K562 (cell line): Measurements from ENCODE around the gene MRM2. TPM values are rescaled to one million over a fixed set of nuclear protein-coding genes. Genes with fewer than 3 reads are reported as not detected.

Source experiments
- CREB1 ChIP-seq, 2 experiments: sonication (generic) in 1 of 2; formaldehyde crosslinking in 1 of 2; IDR thresholded peaks; 2 replicates each; pipeline versions ENCODE4 v1.6.1 to v1.8.0; 2012 to 2022; ENCODE audit warnings: inconsistent platforms in 1 of 2, mild to moderate bottlenecking in 1 of 2, missing genetic modification reagents in 1 of 2, moderate library complexity in 1 of 2
- EHMT2 ChIP-seq: fragments of 450-650 bp; IDR thresholded peaks from 2 replicates; pipeline ENCODE4 v1.6.1; 2018; ENCODE audit warnings: antibody characterized with exemption
- ETS2 ChIP-seq: IDR thresholded peaks from 2 replicates; pipeline ENCODE4 v1.6.1; 2016; ENCODE audit warnings: borderline replicate concordance, missing genetic modification characterization, mild to moderate bottlenecking, moderate library complexity, missing compliant biosample characterization; ENCODE audit not compliant: poor library complexity, severe bottlenecking
- HDAC1 ChIP-seq, 2 experiments: fragments of 450-650 bp; IDR thresholded peaks; 2 replicates each; pipeline ENCODE4 v1.6.1; 2016 to 2017; ENCODE audit warnings: inconsistent platforms in 1 of 2, mild to moderate bottlenecking in 1 of 2, moderate library complexity in 1 of 2
- HIVEP1 ChIP-seq: fragments of 250-450 bp; sonication (Bioruptor Pico); IDR thresholded peaks from 2 replicates; pipeline ENCODE4 v1.4.0; 2020; ENCODE audit warnings: mild to moderate bottlenecking
- KLF13 ChIP-seq: fragments of 450-650 bp; IDR thresholded peaks from 2 replicates; pipeline ENCODE4 v1.6.1; 2016; ENCODE audit warnings: missing genetic modification characterization, low read depth, mild to moderate bottlenecking, missing compliant biosample characterization, moderate library complexity, borderline replicate concordance
- MXI1 ChIP-seq: IDR thresholded peaks from 2 replicates; pipeline ENCODE4 v1.6.1; 2011; ENCODE audit warnings: low read depth, mild to moderate bottlenecking, improper control_type of control experiment, low read length
- POLR2B ChIP-seq: fragments of 450-650 bp; IDR thresholded peaks from 2 replicates; pipeline ENCODE4 v1.6.1; 2018; ENCODE audit warnings: low read depth; ENCODE audit not compliant: partially characterized antibody
- RBBP5 ChIP-seq: fragments of 200-600 bp; sonication (generic); IDR thresholded peaks from 2 replicates; pipeline ENCODE4 v1.6.1; 2012; ENCODE audit warnings: borderline replicate concordance, mild to moderate bottlenecking, low read length, control low read depth, inconsistent platforms; ENCODE audit not compliant: insufficient read depth, poor library complexity, severe bottlenecking
- RUNX1 ChIP-seq: sonication (generic); IDR thresholded peaks from 2 replicates; pipeline ENCODE4 v1.6.1; 2016; ENCODE audit warnings: antibody characterized with exemption, low read depth
- SIX5 ChIP-seq, 2 experiments: IDR thresholded peaks; 2 replicates each; pipeline ENCODE4 v1.6.1; 2011; ENCODE audit warnings: low read length in 2 of 2, borderline replicate concordance in 1 of 2, low read depth in 1 of 2, mild to moderate bottlenecking in 1 of 2, moderate library complexity in 1 of 2; ENCODE audit not compliant: insufficient read depth in 1 of 2
- SMAD3 ChIP-seq: fragments of 450-650 bp; formaldehyde crosslinking; conservative IDR thresholded peaks from 2 replicates; pipeline ENCODE4 v1.4.0; 2020; ENCODE audit warnings: mild to moderate bottlenecking
- SMARCA5 ChIP-seq: fragments of 450-650 bp; IDR thresholded peaks from 2 replicates; pipeline ENCODE4 v1.6.1; 2016
- SMC3 ChIP-seq: conservative IDR thresholded peaks from 2 replicates; pipeline ENCODE4 v1.6.1; 2011; ENCODE audit warnings: low read depth, low read length, improper control_type of control experiment; ENCODE audit not compliant: insufficient read depth
- TAL1 ChIP-seq: fragments of 450-650 bp; IDR thresholded peaks from 2 replicates; pipeline ENCODE4 v1.6.1; 2016; ENCODE audit warnings: mild to moderate bottlenecking
- XRCC3 ChIP-seq: fragments of 450-650 bp; IDR thresholded peaks from 2 replicates; pipeline ENCODE4 v1.6.1; 2017; ENCODE audit warnings: mild to moderate bottlenecking, moderate library complexity
- ZNF668 ChIP-seq: fragments of 250-450 bp; sonication (Bioruptor Pico); IDR thresholded peaks from 2 replicates; pipeline ENCODE4 v1.8.0; 2022; ENCODE audit warnings: mild to moderate bottlenecking, inconsistent platforms
- ZNF76 ChIP-seq: fragments of 250-450 bp; sonication (Bioruptor Pico); IDR thresholded peaks from 2 replicates; pipeline ENCODE4 v1.4.0; 2020; ENCODE audit warnings: mild to moderate bottlenecking, moderate library complexity, borderline replicate concordance
- polyA plus RNA-seq, 8 experiments: library from polyadenylated mRNA; depleted of rRNA in 4 of 8; stranded (reverse) in 5 of 8; unstranded in 3 of 8; fragments of >200 nt; fragmentation: Nextera tagmentation in 2 of 8; fragmentation: Illumina TruSeq in 1 of 8; extraction: Ambion mirVana in 2 of 8; extraction: Trizol in 1 of 8; gene quantifications; 2 replicates each; pipeline versions ENCODE4 v1.2.1 to v1.2.3, GENCODE V29; 2011 to 2014; ENCODE audit warnings: inconsistent platforms in 1 of 8, missing spikeins in 1 of 8
- total RNA-seq, 7 experiments: library from RNA; depleted of rRNA in 6 of 7; stranded (reverse); fragments of >200 nt in 6 of 7; fragmentation: Illumina TruSeq in 2 of 7; extraction: Trizol in 2 of 7; gene quantifications; 2 replicates each; pipeline versions ENCODE4 v1.2.1 to v1.2.3, GENCODE V29; 2011 to 2021; ENCODE audit warnings: low replicate concordance in 1 of 7
- TF ChIP-seq, protein P1 (sequence below): fragments of 250-450 bp; sonication (Bioruptor Pico); IDR thresholded peaks from 2 replicates; pipeline ENCODE4 v1.5.0; 2021; ENCODE audit warnings: mild to moderate bottlenecking, moderate library complexity
- TF ChIP-seq, protein P2 (sequence below): fragments of 450-650 bp; IDR thresholded peaks from 2 replicates; pipeline ENCODE4 v1.6.1; 2016; ENCODE audit warnings: antibody characterized with exemption
- TF ChIP-seq, protein P3 (sequence below): fragments of 250-450 bp; sonication (Bioruptor Pico); IDR thresholded peaks from 2 replicates; pipeline ENCODE4 v1.5.0; 2020; ENCODE audit warnings: mild to moderate bottlenecking, borderline replicate concordance

MRM2 gene
- total and polyA plus RNA-seq, 9 of the 15 experiments (the other 6 are each of a cell fraction or from before 2014, with no cell fraction given): 32.4 to 116 (median 50.5) TPM

DNA sequence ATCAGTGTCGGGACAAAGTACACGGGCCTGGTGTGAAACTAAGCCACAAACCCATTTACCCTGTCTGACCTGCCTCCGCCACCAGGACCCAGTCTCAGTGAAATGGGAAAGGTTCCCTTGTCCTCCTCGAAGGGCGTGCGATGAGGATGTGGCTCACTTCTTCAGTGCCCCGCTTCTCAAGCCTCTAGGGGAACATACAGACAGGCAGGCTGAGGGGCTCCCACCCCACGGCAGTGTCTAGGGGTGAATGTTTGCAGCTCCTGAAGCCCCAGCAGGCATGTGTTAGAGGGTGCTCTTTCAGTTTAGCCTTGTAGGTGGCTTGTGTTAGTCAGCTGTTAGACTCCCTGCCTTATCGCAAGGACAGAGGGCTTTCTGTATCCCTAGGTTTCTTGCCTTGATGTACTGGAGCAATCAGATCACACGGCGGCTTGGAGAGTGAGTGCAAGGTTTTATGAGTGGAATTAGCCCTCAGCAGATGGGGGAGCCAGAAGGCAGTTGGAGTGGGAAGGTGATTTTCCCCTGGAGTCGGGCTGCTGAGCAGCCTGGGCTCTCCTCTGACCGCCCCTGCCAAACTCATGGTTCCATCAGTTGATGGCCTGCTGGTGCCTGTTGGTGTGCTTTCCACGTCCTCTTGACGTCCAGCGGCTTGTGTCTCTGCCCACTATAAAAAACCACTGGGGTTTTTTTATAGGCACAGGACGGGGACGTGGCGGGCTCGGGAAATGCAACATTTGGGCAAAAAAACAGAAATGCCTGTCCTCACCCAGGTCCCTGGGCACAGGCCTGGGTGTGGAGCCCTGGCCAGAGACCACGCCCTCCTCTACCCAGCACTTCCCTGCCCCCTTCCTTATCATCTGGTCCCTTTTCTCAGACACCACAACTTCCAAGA is 780 bp upstream of the MRM2 start (continued):
- TF ChIP-seq SMAD3 (CRISPR knock-in tag): no peak
- TF ChIP-seq CREB1 (IDR thresholded peaks at IDR 0.05): no peak
- TF ChIP-seq CREB1 (CRISPR knock-in tag; IDR thresholded peaks at IDR 0.05): no peak
- no peak for TF ChIP-seq ZNF668 (CRISPR knock-in tag)
- TF ChIP-seq SMC3: no peak
- no peak for TF ChIP-seq RUNX1
- TF ChIP-seq POLR2B: no peak
- TF ChIP-seq, protein P1, sequence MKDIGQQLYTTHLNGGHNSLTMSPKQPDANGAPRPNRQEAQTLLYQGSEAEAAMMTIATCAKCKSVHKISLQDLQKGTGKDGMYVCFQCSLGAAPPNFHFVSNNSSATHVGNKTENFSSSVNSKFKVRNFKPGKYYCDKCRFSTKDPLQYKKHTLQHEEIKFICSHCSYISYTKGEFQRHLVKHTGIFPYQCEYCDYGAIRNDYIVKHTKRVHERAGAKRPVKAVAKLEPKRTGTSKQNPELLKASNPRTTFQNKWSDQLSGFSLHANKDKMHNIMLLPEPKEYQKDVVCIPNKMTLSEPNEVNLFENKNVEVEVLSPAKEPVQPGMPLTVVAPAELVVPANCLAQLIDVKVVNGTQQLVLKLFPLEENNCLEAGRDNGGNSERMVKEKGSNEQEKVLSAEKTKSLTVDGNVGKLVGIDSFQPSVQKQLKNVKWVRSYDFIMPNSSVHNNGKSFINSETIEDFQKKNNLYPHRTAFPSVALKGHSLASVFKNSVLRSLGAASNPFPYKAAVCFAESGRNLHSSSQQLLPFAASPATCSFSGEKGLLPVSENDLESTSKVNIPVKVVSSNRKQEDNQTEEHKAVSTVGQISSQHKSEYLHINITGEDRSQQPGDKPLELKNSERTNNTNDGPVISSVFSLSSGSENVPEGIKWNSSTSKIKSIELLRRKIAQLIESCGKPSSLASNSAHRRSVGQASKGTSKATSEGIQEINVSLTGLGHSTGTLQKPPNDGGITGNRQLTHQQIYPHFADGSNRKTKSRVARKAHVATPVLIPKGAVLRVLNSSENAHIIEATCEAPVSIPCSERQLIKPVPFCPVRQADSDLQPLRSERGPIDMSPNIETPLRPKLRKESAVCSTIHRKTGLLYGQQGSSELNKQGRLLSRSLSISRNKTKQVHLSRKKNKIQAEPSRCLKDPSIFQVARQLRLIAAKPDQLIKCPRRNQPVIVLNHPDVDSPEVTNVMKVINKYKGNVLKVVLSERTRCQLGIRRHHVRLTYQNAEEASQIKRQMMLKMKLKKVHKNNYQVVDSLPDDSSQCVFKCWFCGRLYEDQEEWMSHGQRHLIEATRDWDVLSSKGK (CRISPR knock-in tag): no peak
- TF ChIP-seq ETS2 (tag): no peak
- TF ChIP-seq, protein P2, sequence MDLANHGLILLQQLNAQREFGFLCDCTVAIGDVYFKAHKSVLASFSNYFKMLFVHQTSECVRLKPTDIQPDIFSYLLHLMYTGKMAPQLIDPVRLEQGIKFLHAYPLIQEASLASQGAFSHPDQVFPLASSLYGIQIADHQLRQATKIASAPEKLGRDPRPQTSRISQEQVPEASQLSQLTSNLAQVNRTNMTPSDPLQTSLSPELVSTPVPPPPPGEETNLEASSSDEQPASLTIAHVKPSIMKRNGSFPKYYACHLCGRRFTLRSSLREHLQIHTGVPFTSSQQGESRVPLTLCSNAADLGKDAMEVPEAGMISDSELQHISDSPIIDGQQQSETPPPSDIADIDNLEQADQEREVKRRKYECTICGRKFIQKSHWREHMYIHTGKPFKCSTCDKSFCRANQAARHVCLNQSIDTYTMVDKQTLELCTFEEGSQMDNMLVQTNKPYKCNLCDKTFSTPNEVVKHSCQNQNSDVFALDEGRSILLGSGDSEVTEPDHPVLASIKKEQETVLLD: peak; percentile 26; the same call in 1 of the 2 replicates
- no peak for TF ChIP-seq KLF13 (tag)
- TF ChIP-seq HDAC1 (IDR thresholded peaks at IDR 0.05): peak in 1 of 2 experiments; percentile 45; a peak in 2 of 4 replicates
- TF ChIP-seq HIVEP1 (CRISPR knock-in tag): no peak
- no peak for TF ChIP-seq TAL1
- no peak for TF ChIP-seq SIX5 (IDR thresholded peaks at IDR 0.05; ENCODE audit: borderline replicate concordance in 1 of 2, insufficient read depth in 1 of 2, low read depth in 1 of 2, low read length in 2 of 2)
- TF ChIP-seq, protein P3, sequence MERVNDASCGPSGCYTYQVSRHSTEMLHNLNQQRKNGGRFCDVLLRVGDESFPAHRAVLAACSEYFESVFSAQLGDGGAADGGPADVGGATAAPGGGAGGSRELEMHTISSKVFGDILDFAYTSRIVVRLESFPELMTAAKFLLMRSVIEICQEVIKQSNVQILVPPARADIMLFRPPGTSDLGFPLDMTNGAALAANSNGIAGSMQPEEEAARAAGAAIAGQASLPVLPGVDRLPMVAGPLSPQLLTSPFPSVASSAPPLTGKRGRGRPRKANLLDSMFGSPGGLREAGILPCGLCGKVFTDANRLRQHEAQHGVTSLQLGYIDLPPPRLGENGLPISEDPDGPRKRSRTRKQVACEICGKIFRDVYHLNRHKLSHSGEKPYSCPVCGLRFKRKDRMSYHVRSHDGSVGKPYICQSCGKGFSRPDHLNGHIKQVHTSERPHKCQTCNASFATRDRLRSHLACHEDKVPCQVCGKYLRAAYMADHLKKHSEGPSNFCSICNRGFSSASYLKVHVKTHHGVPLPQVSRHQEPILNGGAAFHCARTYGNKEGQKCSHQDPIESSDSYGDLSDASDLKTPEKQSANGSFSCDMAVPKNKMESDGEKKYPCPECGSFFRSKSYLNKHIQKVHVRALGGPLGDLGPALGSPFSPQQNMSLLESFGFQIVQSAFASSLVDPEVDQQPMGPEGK (CRISPR knock-in tag): no peak
- no peak for TF ChIP-seq ZNF76
- peak; percentile 3 for TF ChIP-seq RBBP5
- TF ChIP-seq SMARCA5: no peak
- TF ChIP-seq EHMT2: no peak
- no peak for TF ChIP-seq XRCC3
- 0 out of 2 replicates have a peak, but pooled peaks have one; percentile 32 for TF ChIP-seq MXI1
